OCI-LY3 (cell line): ENCODE results near the gene GDPD2.

ENCODE experiments used
- CTCF ChIP-seq: fragments of 200-600, 300-600 bp; sonication (generic); IDR thresholded peaks from 2 replicates; pipeline ENCODE4 v1.5.1; 2014; ENCODE audit warnings: antibody characterized with exemption, low read length, low read depth
- EZH2phosphoT487 ChIP-seq: fragments of 200-600 bp; shearing (Covaris generic); IDR thresholded peaks from 2 replicates; pipeline ENCODE4 v1.6.1; 2018; ENCODE audit warnings: antibody characterized with exemption, mixed run types, low read depth

- no peak for TF ChIP-seq CTCF
- no peak for TF ChIP-seq EZH2phosphoT487
These were observed 53.2 kb downstream of the GDPD2 start for GRCh38 chrX:70476166-70476933.
